GM12875 (cell line): ENCODE measurements around the gene CRYBA1.

Experiments
- H3K4me3 ChIP-seq: one replicate; pipeline ENCODE4 v1.5.1; 2011; ENCODE audit warnings: low read depth, low read length, control low read depth
- TF ChIP-seq, protein P1 (sequence below): IDR thresholded peaks from 2 replicates; pipeline ENCODE4 v1.5.1; 2011; ENCODE audit warnings: low read depth, mild to moderate bottlenecking, control low read depth, inconsistent platforms, low read length, moderate library complexity, borderline replicate concordance; ENCODE audit not compliant: insufficient read depth

The CRYBA1 gene

DNA sequence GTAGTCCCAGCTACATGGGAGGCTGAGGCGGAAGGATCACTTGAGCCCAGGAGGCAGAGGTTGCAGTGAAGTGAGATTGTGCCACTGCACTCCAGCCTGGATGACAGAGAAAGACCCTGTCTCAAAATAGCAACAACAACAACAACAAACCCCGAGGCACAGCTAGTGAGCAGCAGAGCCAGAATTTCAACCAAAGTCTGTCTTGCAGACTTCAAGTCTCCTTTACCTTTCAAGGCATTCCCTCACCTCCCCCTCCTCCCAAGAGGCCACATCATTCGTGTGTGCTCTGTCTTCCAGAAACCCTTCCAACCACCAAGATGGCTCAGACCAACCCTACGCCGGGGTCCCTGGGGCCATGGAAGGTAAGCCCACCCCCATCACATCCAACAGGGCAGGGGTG, 2.2 kb downstream of the CRYBA1 start:
- no peak overlapping the region for H3K4me3 ChIP-seq
- TF ChIP-seq, protein P1, sequence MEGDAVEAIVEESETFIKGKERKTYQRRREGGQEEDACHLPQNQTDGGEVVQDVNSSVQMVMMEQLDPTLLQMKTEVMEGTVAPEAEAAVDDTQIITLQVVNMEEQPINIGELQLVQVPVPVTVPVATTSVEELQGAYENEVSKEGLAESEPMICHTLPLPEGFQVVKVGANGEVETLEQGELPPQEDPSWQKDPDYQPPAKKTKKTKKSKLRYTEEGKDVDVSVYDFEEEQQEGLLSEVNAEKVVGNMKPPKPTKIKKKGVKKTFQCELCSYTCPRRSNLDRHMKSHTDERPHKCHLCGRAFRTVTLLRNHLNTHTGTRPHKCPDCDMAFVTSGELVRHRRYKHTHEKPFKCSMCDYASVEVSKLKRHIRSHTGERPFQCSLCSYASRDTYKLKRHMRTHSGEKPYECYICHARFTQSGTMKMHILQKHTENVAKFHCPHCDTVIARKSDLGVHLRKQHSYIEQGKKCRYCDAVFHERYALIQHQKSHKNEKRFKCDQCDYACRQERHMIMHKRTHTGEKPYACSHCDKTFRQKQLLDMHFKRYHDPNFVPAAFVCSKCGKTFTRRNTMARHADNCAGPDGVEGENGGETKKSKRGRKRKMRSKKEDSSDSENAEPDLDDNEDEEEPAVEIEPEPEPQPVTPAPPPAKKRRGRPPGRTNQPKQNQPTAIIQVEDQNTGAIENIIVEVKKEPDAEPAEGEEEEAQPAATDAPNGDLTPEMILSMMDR: no peak

DNA sequence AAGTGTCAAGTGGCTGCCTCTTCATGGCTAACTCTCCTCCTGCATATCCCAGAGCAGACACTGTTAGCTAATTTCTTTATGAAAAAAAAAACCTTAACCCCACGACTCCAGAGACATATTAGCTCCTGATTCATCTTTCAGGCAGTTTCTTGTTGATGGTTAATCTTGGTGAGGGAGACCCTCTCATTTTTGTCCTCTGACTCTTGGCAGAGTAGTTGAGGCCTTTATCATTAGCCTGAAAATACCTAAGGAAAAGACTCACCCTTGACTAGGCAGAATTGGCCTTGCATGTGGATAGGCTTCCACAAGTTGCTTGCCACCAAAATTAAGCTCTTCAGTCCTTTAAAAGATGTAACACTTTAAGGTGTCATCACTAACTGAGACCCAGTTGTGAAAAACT, 4.0 kb downstream of the CRYBA1 start:
- TF ChIP-seq, protein P1: no peak
- no peak overlapping the region for H3K4me3 ChIP-seq

DNA sequence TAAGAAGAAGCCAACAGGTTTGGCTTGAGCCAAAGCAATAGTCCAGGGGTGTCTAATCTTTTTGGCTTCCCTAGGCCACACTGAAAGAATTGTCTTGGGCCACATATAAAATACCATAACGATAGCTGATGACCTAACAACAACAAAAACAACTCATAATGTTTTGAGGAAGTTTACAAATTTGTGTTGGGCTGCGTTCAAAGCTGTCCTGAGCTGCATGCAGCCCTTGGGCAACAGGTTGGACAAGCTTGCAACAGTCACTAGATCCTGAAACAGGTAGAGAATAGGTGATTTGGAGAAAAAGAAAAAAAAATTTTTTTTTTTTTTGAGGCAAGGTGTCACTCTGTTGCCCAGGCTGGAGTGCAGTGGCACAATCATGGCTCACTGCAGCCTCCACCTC, 4.5 kb downstream of the CRYBA1 start:
- TF ChIP-seq, protein P1: no peak
- H3K4me3 ChIP-seq: no peak overlapping the region

DNA sequence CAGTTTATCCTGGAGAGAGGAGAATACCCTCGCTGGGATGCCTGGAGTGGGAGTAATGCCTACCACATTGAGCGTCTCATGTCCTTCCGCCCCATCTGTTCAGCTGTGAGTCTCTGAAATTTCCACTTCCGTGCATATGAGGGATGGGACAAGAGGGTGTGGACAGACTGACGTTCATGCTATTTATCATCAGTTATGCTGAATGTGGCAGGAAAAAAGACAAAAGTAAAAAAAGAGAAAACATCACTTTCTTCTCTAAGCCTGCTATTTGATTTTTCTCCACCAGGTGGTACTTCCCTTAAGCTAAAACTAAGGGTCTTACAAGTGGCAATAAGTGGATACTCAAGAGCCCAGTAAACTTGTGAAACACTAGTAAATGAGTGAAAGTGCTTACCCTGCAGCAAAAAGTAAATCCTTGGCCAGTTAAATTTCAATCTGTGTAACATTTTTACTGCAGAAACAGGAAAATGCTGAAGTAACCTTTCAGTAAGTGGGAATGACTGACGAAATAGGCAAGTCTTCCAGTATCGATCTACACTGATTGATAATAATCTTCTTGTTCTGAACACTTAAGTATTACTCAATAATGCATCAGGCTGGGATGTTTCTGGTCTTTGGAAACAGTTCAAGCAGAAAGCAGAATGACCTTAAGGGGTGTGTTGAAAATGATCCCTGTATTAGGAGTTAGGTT, 5.6 kb downstream of the CRYBA1 start:
- no peak overlapping the region for H3K4me3 ChIP-seq
- TF ChIP-seq, protein P1: peak; percentile 37; the same call in 1 of the 2 replicates

DNA sequence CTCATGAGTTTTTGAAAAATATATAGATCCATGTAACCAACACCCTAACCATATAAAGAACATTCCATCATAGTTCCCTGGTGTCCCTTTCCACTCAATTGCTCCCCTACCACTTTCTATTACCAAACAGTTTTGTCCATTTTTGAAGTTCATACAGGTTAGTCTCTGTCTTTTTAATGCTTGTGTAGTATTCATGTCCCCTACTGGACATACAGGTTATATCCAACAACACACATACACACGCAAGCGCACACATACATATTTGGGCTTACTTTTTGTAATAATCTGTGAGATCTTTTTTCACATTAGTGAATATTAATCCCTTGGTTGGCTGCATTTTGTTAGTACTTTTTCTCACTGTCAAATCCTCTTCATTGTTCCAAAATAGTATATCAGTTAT, 6.4 kb downstream of the CRYBA1 start:
- TF ChIP-seq, protein P1: no peak
- no peak overlapping the region for H3K4me3 ChIP-seq

DNA sequence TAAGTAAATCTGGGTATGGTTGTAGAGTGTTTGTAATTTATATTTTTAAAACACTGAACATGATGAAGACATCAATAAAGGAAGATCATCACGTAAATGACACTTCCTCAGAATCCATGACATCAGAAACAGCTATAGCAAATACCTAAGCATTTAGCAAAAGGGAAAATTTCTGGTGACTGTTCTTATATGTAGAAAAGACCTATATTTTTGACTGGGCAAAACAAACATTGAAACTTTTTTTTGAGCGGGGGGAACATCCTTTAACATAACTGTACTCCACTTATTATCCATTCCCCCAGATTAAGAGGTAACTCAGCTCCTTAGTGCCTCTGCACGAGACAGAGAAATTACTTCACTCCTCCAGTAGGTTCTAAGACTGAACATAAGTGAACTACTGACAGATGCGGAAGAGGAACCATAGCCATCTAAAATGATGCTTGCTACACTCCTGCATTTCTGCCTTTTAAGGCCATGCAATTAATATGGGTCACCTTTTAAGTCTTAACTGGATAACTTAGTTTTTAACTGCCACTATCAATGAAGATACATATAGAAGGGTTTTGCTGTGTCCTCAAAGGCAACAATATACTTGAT, 9.4 kb downstream of the CRYBA1 start:
- H3K4me3 ChIP-seq: no peak overlapping the region
- TF ChIP-seq, protein P1: no peak
